HG03175 (cell line): ENCODE measurements around the gene TMEM129.

Experiments
- ATAC-seq: cut with Tn5 transposase; IDR thresholded peaks from one replicate; pipeline ENCODE4 v1.9.1; 2021; ENCODE audit warnings: mild to moderate bottlenecking, moderate library complexity; ENCODE audit not compliant: unreplicated experiment

TMEM129 gene

DNA sequence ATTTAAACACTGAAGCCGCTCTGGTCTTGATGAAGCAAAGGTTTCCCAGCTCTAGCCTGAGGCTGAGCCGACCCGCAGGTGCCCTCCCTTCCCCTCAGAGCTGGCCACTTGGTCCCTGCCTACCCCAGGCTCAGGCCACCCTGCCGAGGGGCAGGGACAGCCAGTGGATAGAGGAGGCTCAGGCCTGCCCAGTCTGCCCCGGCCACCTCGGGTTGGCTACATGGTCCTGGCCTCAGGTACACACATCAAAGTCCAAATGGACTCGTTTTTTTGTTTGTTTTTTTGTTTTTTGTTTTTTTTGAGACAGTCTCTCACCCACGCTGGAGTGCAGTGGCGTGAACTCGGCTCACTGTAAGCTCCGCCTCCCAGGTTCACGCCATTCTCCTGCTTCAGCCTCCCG is 24.0 kb upstream of the TMEM129 start:
- no peak for ATAC-seq

DNA sequence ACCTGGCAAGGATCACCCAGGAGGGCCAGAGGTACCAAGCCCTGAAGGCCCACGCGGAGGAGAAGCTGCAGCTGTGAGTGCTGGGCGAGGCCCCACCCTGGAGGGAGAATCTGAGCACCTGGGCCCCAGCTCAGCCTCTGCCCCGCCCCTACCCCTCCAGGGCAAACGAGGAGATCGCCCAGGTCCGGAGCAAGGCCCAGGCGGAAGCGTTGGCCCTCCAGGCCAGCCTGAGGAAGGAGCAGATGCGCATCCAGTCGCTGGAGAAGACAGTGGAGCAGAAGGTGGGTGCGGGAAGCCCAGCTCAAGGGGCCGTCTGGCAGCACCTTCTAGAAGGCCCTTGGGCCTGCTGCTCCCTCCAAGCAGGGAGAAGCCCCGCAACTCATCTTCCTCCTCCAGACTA is 23.4 kb upstream of the TMEM129 start:
- no peak for ATAC-seq

DNA sequence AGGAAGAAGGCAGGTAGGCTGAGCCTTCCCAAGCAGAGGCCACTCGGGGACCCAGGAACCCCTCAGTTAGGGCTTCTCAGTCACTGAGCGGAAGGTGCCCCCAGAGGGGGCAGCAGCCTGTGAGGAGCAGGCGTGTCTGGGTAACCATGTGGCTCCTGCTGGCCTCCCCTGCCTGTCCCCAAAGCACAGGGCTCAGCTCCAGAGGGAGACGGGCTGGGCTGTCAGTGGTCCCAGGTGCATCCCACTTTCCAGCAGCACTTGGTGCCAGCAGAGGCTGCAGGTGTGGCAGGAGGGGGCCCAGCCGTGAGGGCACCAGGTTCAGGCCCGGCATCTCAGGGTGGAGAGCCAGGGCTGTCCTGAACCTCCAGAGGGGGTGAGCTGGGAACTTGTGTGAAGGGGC is 22.9 kb upstream of the TMEM129 start:
- no peak for ATAC-seq

DNA sequence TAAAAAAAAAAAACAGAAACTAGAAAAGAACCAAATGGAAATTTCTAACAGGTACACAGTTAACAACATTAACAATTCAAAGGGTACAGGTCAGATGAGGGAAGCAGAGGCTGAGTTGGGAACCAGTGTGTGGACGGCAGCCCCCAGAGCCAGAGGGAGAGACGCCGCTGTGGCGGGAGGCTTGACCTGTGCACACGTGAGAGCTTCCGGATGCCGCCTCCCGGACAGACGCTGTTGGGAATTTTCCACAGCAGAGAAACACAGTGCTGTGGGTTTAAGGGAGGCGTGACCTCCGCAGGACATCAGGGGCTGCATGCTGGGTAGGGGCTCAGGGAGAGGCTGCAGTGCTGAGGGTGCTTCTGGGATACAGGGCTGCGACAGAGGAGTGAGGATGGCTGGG is 22.4 kb upstream of the TMEM129 start:
- no peak for ATAC-seq

DNA sequence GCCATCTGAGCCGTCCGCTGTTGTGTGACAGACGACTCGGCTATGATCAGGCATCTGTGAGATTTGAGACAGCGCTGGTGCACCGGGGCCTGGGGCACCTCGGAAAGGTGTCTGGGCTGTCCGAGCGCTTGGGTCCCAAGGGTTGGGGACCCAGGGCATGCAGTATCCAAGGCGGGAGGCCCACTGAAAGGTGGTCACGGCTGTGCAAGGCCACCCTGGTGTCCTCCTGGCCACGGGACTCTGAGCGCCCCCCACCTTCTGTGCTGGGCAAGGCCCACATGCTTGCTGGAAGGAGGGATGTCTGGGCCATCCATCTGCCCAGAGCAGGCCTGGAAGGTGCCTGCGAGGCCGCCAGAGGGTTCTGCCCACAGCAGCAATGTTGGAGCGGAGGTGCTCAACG is 20.1 kb upstream of the TMEM129 start:
- no peak for ATAC-seq

DNA sequence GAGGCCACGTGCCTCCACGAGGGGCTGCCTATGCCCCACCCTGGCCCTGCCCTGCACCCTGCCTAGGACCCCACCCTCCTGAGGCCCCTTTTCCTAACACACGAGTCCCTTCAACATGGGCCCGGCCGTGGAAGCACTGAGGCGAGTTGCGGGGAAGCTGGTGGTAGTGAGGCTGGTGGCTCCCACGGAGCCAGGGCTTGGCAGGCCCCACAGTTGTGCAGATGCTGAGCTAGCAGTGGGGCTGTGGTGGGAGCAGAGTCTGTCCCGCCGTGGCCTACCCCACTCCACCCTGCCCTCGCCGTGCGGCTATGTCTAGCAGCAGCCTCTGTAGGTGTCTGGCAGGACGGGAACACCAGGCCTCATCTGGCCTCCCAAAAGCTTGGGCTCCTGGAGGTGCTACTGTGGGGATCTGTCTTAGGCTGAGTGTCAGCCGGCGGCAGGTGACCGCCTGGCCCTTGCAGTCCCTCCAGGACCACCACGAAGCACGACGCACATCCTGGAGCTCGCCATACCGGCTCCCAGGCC is 19.0 kb upstream of the TMEM129 start:
- no peak for ATAC-seq

DNA sequence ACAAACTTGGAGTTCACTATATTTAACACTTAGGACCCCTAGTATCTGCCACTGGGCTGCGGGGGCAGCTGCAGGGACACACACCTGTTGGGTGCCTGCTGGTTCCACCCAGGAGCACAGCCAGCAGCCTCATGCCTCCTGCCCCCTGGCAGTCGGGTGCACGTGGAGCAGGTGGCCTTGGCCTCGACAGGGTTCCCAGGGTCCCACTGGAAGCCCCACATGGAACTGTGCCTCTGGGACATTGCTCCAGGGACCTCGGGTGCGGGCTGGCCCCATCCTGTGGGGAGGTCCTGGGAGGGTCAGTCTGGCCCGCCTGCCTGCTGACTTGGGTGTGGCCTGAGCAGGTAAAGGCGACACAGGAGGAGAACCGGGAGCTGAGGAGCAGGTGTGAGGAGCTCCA is 18.2 kb upstream of the TMEM129 start:
- ATAC-seq = no peak

DNA sequence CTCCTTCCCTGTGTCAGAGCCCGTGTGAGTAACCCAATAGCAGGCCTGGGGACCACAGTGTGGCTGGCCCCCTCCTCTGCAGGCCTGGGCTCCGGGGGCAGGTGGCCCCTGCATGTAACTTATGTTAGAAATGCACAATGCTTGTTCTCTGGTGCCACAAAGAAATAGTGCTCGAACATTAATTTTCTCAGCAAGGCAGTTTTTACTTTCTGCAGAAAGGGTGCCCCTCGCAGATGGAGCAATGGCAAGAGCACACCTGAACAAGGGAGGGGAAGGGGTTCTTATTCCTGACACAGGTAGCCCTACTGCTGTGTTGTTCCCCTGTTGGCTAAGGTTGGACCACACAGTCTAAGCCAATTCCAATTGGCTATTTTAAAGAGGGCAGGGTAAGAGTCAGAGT is 17.3 kb upstream of the TMEM129 start:
- no peak for ATAC-seq

DNA sequence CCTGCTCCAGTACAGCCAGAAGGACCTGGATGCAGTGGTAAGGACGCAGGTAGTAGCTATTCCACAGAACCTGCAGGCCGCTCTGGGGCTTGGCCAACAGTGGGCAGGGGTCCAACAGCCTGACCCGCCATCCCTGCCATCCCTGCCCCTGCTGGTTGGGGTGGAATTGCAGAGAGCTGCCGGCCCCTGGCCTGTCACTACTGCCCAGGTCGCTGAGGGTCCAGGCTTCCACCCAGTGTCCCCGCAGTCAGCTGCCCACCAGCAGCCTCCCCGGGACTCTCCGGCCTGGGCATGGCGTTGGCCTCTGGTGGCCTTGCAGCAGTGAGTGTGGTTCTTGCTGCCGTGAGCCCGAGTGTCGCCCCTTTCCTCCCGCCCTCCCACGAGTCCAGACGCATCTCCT is 16.5 kb upstream of the TMEM129 start:
- no peak for ATAC-seq

DNA sequence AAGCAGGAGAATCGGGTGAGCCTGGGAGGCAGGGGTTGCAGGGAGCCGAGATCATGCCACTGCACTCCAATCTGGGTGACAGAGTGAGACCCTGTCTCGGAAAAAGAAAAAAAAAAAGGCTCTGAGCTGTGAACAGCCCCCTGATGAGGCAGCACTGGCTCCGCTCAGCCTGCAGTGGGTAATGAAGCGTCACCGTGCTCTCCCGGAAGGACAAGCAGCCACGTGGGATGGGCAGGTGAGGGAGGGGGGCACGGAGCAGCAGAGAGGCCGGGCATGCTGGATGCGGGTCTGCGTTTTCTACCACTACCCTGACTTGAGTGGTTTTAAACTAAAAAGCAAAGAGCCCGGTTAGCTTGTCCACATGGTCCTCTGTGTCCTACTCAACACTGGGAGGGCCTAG is 15.7 kb upstream of the TMEM129 start:
- no peak for ATAC-seq

DNA sequence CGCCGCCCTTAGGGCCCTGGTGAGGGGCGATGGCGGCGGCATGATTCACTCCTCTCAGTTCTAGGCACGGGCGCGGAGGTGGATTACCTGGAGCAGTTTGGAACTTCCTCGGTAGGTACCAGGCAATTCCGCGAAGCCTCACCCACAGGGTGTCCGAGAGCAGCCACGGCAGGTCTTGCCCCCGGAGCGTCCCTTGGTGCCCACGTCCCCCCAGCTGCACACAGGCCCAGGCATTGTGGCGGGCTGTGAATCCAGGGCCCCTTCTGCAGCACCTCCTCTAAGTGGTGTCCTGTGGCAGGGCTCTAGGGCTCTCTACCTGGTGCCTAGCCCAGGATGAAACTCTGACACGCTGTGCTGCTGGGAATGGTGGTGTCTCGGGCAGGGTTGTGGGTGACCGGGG is 14.1 kb upstream of the TMEM129 start:
- ATAC-seq = no peak

DNA sequence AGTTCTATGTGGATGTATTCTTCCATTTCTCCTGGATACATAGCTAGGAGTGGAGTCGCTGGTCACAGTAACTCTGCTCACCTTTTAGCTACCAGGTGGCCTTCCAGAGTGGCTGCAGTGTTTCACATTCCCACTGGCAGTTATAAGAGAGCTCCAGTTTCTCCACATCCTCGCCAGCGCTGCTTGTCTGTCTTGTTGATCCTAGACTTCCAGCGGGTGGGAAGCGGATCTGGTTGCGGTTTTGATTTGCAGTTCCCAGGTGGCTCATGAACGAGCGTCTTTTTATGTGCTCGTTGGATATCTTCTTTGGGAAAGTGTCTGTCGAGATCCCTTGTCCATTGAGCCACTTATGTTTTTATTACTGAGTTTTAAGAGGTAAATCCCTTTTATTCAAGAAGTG is 11.8 kb upstream of the TMEM129 start:
- ATAC-seq = no peak

DNA sequence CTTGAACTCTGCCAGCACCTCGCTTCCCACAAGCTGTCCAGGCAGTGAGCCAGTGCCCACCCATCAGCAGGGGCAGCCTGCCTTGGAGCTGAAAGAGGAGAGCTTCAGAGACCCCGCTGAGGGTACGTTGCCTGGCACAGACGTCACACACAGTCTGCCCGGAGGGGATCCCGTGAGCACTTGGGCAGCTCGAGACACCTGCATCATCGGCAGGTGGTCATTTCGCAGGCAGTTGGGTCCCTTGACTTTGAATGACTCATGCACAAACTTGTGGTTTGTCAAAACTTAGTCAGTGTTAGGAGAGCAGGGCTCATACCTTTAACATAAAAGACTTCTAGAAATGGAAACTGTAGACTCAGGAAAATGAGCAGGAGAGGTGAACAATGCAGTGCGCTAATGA is 10.1 kb upstream of the TMEM129 start:
- no peak for ATAC-seq

DNA sequence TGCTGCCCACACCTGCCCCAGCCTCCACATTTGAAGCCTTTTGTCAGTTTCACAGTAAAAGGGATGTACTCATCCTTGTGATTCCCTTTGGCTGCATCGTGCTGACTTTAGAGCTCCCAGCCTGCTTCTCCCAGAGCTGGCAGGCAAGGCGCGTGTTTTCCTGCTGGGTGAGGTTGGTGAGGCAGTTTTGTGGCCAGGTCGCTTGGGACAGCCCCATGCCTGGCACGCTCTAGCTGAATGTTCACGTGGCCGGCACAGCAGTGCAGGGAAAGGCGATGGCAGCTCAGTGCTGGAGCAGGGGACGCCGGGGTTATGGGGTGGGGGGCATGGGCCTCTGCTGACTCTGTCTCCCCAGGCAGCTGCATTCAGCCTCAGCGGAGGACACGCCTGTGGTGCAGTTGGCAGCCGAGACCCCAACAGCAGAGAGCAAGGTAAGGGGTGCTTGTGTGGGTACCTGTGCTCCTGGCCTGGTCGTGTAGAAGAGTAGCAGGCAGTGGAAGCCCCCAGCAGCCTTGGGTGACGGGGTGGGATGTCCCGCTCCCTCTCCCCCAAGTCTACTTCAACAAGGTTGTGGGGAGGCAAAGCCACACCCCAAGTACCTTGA is 9.5 kb upstream of the TMEM129 start:
- no peak for ATAC-seq

DNA sequence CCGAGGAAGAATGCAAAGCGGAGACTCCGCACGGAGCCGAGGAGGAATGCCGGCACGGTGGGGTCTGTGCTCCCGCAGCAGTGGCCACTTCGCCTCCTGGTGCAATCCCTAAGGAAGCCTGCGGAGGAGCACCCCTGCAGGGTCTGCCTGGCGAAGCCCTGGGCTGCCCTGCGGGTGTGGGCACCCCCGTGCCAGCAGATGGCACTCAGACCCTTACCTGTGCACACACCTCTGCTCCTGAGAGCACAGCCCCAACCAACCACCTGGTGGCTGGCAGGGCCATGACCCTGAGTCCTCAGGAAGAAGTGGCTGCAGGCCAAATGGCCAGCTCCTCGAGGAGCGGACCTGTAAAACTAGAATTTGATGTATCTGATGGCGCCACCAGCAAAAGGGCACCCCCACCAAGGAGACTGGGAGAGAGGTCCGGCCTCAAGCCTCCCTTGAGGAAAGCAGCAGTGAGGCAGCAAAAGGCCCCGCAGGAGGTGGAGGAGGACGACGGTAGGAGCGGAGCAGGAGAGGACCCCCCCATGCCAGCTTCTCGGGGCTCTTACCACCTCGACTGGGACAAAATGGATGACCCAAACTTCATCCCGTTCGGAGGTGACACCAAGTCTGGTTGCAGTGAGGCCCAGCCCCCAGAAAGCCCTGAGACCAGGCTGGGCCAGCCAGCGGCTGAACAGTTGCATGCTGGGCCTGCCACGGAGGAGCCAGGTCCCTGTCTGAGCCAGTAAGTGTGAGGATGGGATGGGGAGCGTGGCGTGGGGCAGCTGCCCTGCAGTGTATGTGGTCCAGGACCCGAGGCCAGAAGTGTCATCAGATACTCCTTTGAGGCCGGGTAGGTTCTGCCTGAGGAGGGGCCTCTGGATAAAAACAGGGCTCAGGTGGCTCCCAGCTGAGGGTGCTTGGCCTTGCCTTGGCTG is 7.2 kb upstream of the TMEM129 start:
- ATAC-seq = no peak

DNA sequence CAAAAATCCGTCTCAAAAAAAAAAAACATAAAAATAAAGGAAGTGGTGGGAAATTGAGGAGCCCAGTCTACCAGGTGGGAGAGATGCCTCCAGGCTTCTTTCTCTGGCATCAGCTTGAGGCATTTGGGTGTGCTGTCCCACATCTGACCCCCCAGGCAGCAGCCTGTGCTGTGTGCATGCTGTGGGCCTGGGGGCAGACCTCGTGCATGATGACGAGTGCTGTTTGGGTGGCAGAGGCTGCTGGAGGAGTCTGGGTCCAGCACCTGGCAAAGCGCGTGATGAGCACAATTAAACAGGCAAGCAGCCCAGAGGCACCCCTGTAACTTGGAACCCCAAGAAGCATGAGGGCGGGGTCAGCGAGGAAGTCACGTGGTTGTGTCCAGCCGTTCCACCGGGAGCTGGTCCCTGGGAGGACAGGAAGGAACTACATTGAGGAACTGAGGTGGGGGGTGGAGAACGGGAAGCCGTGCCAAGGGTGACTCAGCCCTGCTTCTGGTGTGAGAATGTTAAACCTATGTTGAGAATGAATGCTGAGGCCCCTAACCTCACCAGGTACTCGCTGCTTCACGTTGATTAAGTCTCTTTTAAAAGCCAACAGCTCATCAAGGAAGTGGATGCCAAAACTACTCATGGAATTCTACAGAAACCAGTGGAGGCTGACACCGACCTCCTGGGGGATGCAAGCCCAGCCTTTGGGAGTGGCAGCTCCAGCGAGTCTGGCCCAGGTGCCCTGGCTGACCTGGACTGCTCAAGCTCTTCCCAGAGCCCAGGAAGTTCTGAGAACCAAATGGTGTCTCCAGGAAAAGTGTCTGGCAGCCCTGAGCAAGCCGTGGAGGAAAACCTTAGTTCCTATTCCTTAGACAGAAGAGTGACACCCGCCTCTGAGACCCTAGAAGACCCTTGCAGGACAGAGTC is 6.3 kb upstream of the TMEM129 start:
- no peak for ATAC-seq

DNA sequence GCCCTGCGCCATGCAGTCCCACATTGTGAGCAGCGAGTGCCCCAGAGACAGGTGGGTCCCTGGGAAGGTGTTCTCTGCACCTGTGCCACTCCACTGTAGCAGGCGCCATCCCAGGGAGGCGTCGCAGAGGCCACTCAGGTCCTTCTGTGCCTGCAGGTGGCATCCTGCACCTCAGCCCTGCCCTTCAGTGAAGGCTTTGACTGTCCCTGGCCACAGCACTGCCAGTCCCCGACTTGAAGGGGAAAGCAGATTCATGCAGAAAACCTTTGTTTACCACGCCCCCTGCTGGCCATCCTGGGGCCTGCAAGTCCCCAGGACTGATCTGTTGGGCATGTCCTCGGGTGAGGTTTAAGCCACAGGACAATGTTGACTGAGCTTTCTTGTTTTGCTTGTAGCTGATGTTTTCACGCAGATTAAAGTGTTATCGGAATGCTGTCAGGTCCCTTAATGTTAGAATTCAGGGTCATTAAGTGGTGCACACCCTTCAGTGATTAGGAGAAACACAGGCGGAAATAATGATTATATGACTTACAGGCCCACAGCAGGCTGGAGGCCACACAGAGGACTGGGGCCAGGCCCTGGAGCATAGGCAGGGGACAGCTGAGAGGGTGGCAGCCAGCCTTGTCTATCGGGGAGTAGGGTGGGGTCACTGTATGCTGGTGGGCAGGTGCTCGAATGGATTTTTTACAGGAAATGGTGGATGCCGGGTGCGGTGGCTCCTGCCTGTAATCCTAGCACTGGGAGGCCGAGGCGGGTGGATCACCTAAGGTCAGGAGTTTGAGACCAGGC is 5.2 kb upstream of the TMEM129 start:
- ATAC-seq = no peak

DNA sequence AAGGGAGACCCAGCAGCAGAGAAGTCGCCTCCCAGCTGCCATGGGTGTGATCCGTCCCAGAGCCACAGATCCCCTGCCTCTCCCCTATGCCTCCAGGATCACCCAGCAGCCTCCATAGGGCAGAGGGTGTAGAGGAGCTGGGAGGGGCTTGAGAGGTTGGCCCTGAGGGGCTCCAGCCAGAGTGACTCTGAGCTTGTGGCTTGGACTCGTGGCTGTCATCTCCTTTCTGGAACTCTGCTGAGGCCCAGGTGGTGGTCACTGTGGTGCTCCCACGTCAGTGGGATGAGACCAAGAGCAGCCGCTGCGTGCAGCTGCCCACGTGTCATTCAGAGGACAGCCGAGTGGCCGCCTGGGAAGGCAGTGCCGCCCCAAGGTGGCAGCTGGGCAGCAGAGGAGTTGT is 4.4 kb upstream of the TMEM129 start:
- ATAC-seq = no peak

DNA sequence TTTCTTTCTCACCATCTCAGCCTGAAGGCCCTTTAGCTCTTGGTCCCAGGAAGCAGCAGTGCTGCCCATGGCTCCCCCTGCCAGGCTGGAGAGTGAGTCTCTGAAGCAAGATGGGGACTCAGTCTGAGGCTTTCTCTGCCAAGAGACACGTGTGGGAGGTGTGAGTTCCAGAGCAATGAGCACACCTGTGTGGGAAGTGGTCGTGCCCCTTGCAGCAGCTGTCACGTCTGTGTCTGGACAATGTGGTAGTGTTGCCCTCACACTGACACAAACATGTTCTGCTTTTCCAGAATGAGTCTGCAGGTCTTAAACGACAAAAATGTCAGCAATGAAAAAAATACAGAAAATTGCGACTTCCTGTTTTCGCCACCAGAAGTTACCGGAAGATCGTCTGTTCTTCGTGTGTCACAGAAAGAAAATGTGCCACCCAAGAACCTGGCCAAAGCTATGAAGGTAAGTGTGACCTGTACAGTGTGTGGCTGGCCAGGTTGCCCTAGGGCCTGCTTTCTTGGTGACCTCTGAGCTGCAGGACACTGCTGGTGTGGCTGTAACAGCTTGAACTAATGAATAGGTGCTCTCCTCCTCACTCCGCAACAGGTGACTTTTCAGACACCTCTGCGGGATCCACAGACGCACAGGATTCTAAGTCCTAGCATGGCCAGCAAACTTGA is 2.1 kb upstream of the TMEM129 start:
- ATAC-seq = no peak

DNA sequence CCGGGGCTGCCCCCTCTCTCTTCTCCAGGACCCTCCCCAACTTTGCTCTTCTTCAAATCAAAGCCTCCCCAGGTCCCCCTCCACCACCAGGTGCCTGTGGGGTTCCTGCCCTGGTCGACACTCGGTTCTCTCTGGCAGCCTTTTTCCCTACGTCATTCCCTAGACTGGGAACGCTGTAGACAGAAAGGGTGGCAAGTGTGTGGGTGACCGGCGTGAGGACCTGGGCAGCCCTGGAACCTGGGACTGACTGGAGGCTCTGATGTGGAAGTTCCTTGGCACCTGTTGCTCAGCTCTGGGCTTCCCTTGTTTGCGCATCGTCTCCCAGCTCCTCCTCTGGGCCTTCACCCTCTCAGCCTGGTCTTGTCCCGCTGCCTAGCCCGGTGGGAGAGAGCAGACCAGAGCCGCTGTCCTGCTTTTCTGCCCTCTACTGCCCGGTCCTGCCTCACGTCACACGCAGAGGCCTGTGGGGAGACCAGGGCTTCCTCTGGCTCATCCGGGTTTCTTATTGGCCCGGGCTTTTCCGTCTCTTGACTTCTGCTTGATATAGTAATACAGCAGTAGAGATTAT is 1.5 kb upstream of the TMEM129 start:
- no peak for ATAC-seq
